GM21825 (cell line): ENCODE results near the gene BLOC1S3.
"Not testable (repeated sequence)": the region's sequence is repeated elsewhere in the genome, so short reads cannot be mapped to it uniquely, and the experiment has no call there.

Source experiments
- ATAC-seq: cut with Tn5 transposase; IDR thresholded peaks from one replicate; pipeline ENCODE4 v1.9.1; 2021; ENCODE audit warnings: mild to moderate bottlenecking, moderate library complexity; ENCODE audit not compliant: unreplicated experiment

BLOC1S3 gene

DNA sequence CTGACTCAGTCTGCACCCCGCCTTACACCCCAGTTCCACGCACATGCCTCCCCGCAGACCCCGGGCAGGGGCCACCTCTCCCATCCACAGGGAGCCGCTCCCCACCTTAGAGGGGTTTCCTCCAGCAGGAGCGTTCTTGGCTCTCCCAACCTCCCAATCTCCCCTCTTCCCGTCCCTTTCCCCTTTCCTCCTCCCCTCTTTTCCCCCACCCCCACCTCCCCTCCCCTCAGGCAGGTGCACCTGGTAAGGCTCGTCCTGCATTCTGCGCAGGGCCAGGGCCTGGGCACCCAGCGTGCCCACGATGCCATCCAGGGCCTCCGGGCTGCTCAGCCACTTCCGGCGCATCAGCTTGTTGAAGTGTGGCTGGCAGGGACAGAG is 39.4 kb downstream of the BLOC1S3 start:
- ATAC-seq: no peak

DNA sequence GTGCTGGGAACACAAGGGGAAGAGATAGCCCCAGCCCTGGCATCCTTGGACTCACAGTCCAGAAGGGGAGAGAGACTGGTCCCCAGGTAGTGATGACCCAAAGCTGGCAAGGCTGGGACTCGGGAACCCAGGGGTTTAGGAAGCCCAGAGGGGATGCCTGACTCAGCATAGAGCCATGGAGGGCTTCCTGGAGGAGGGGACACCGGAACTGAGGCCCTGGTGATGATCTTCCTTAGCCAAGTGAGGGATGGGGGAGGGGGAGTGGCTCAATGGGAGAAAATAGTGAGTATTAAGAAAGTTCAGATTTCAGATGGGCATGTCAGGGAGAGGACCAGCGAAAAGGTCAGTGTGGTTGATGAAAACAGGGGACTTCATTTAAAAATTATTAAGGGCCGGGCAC is 39.8 kb downstream of the BLOC1S3 start:
- ATAC-seq: no peak

DNA sequence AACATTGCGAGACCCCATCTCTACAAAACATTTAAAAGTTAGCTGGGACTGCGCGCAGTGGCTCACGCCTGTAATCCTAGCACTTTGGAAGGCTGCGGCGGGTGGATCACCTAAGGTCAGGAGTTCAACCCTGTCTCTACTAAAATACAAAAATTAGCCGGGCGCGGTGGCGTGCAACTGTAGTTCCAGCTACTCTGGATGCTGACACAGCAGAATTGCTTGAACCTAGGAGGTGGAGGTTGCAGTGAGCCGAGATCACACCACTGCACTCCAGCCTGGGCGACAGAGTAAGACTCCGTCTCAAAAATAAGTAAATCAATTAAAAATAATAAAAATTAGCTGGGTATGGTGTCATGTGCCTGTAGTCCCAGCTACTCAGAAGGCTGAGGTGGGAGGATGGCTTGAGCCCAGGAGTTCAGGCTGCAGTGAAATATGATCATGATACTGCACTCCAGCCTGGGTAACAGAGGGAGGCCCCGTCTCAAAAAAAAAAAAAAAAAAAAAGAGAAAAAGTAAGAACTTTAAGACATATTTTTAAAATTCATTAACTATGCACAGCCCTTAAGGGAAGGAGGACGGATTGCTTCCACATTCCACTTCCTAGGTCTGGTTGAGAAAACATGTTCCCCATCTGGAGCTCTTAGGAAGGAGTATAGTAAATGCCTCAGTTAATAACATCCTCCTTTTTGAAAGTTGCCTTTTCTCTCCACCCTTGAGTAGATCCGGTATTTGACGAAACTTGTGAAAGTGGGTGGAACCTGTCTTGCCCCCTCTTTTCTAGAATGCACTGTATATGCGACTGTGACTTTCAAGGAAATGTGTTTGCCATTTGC is 40.5 kb downstream of the BLOC1S3 start:
- no peak for ATAC-seq

DNA sequence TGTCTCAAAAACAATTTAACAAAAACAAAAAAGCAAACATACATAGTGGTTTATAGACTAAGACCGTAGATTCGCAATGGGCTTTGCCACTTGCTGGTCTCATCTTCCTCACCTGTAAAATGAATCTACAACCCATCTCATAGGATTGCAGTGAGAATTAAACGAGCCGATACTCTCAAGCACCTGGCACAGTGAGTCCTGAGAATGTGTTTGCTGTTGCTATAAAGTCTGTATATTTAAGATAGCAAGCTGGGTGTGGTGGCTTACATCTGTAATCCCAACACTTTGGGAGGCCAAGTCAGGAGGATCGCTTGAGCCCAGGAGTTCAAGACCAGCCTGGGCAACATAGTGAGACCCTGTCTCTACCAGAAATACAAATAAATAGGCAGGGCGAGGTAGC is 44.1 kb downstream of the BLOC1S3 start:
- no peak for ATAC-seq

- no peak for ATAC-seq
Observed at GRCh38 chr19:45223879-45224278, 45.3 kb downstream of the BLOC1S3 start.

DNA sequence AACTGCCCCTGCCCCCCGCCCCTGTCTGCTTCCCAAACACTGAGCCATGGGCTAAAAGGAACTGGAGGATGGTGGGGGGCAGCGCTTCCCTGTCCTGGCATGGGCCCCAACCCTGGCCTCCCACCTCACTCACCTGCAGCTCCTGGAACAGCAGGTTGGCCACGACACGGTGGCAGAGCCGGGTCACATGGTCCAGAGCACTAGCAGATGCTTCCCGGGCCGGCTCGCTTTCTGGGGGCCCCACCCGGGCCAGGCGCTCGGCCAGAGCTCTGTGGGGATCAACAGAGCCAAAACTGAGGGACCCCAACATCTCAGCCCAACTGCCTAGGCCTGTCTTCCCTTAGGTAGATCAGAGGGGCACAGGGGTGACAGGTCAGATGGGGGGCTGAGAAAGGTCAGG is 46.1 kb downstream of the BLOC1S3 start:
- no peak for ATAC-seq

- not testable (repeated sequence) for ATAC-seq
Observed at GRCh38 chr19:45229056-45229455, 50.5 kb downstream of the BLOC1S3 start.
